GM12875 (cell line): Measurements from ENCODE around the gene LUZP1.

Experiments
- H3K4me3 ChIP-seq: one replicate; pipeline ENCODE4 v1.5.1; 2011; ENCODE audit warnings: low read depth, low read length, control low read depth
- CTCF ChIP-seq: IDR thresholded peaks from 2 replicates; pipeline ENCODE4 v1.5.1; 2011; ENCODE audit warnings: low read depth, mild to moderate bottlenecking, control low read depth, inconsistent platforms, low read length, moderate library complexity, borderline replicate concordance; ENCODE audit not compliant: insufficient read depth

Gene LUZP1

GRCh38 chr1:23150742-23151141 is 17.9 kb downstream of the LUZP1 start:
- TF ChIP-seq CTCF: no peak
- no peak overlapping the region for H3K4me3 ChIP-seq

- no peak for TF ChIP-seq CTCF
- H3K4me3 ChIP-seq: no peak overlapping the region
Observed at GRCh38 chr1:23150125-23150524, 18.5 kb downstream of the LUZP1 start.

- TF ChIP-seq CTCF: no peak
- no peak overlapping the region for H3K4me3 ChIP-seq
Observed at GRCh38 chr1:23149114-23149513, 19.5 kb downstream of the LUZP1 start.

GRCh38 chr1:23148084-23148483 is 20.6 kb downstream of the LUZP1 start:
- H3K4me3 ChIP-seq: no peak overlapping the region
- TF ChIP-seq CTCF: no peak

GRCh38 chr1:23140940-23141596 is 27.6 kb downstream of the LUZP1 start:
- no peak for TF ChIP-seq CTCF
- H3K4me3 ChIP-seq: no peak overlapping the region

- no peak overlapping the region for H3K4me3 ChIP-seq
- TF ChIP-seq CTCF: no peak
Observed at GRCh38 chr1:23135268-23135667, 33.4 kb downstream of the LUZP1 start.

- no peak for TF ChIP-seq CTCF
- no peak overlapping the region for H3K4me3 ChIP-seq
Observed at GRCh38 chr1:23134055-23134454, 34.6 kb downstream of the LUZP1 start.
